ENCODE measurements around the gene HAVCR2.

Gene HAVCR2

GRCh38 chr5:157038568-157039187, 70.2 kb downstream of the HAVCR2 start:
- DNase-seq = no peak

Data from CD4-positive, alpha-beta T cell treated with Interleukin-1 beta for 1 hour (primary cell).